GM12878 (cell line): ENCODE data around the gene VPS45. TPM values are rescaled to one million over a fixed set of nuclear protein-coding genes. Genes with fewer than 3 reads are reported as not detected.

Source experiments
- ATAC-seq: fragments of 200-7000 bp; cut with Tn5 transposase; 3 replicates; pipeline ENCODE4 v1.9.1; 2020; ENCODE audit warnings: mild to moderate bottlenecking, moderate library complexity
- BruUV-seq: library from RNA; stranded (reverse); fragments of 400-500 nt; replicated peaks from 2 replicates; lab custom pipeline; 2021; lab: Mats Ljungman, UMichigan
- CTCF ChIA-PET: fragments of 300-600 bp; sonication (Branson Sonifier 250); formaldehyde crosslinking; extraction: SDS; loops from one replicate; lab custom pipeline; 2021; ENCODE audit warnings: inconsistent platforms; lab: Yijun Ruan, JAX
- POLR2A ChIA-PET: fragments of 350-600 bp; formaldehyde crosslinking; extraction: SDS; loops from one replicate; lab custom pipeline; 2021; ENCODE audit warnings: inconsistent platforms; lab: Charles Lee
- RAD21 ChIA-PET: fragments of 300-600 bp; sonication (Branson Sonifier 250); formaldehyde crosslinking; loops from one replicate; lab custom pipeline; 2023; ENCODE audit warnings: antibody characterized with exemption; ENCODE audit not compliant: unreplicated experiment; lab: Charles Lee
- SMC1A ChIA-PET: fragments of 300-600 bp; sonication (Branson Sonifier 250); formaldehyde crosslinking; loops from one replicate; lab custom pipeline; 2023; ENCODE audit not compliant: unreplicated experiment, uncharacterized antibody; lab: Charles Lee
- DNase-seq: peaks from one replicate; pipeline ENCODE4 v3.0.0-alpha.2; 2011; ENCODE audit warnings: low read depth, low spot score
- FAIRE-seq: peaks from 3 replicates; lab custom pipeline; 2011; peaks lifted over from hg19 to GRCh38; lab: Jason Lieb, UNC
- H2AFZ ChIP-seq: 2 replicates; pipeline ENCODE4 v1.6.0; 2011; ENCODE audit warnings: low read depth, low read length, control low read depth; ENCODE audit not compliant: control insufficient read depth
- H3K27ac ChIP-seq: 2 replicates; pipeline ENCODE4 v1.5.1; 2011; ENCODE audit warnings: control low read depth; ENCODE audit not compliant: control insufficient read depth, insufficient read depth
- H3K27me3 ChIP-seq, 2 experiments: replicated peaks in 1 of 2; 2 replicates each; pipeline versions ENCODE4 v1.6.0 to v1.6.1; 2011; ENCODE audit warnings: low read length in 1 of 2; ENCODE audit not compliant: control insufficient read depth in 2 of 2, insufficient read depth in 2 of 2
- H3K36me3 ChIP-seq, 2 experiments: 2 replicates each; pipeline ENCODE4 v1.5.1; 2011; ENCODE audit warnings: low read length in 1 of 2; ENCODE audit not compliant: control insufficient read depth in 2 of 2, insufficient read depth in 2 of 2
- H3K4me1 ChIP-seq: 2 replicates; pipeline ENCODE4 v1.6.1; 2011; ENCODE audit warnings: mild to moderate bottlenecking, low read length, moderate library complexity, mixed read lengths; ENCODE audit not compliant: control insufficient read depth, insufficient read depth
- H3K4me2 ChIP-seq: 2 replicates; pipeline ENCODE4 v1.6.0; 2011; ENCODE audit warnings: control low read depth; ENCODE audit not compliant: control insufficient read depth, insufficient read depth
- H3K4me3 ChIP-seq: fragments of 200-600 bp; sonication (generic); 2 replicates; pipeline ENCODE4 v1.5.1; 2016
- H3K79me2 ChIP-seq: 2 replicates; pipeline ENCODE4 v1.6.0; 2011; ENCODE audit warnings: low read length; ENCODE audit not compliant: control insufficient read depth, insufficient read depth
- H3K9ac ChIP-seq: 2 replicates; pipeline ENCODE4 v1.8.0; 2011; ENCODE audit warnings: low read length, control low read depth, mixed read lengths; ENCODE audit not compliant: control insufficient read depth, insufficient read depth
- H3K9me3 ChIP-seq: replicated peaks from 3 replicates; pipeline ENCODE4 v1.5.1; 2011; ENCODE audit warnings: mild to moderate bottlenecking, low read length; ENCODE audit not compliant: control insufficient read depth, insufficient read depth
- H4K20me1 ChIP-seq: 2 replicates; pipeline ENCODE4 v1.6.0; 2011; ENCODE audit not compliant: control insufficient read depth, insufficient read depth
- ASH2L ChIP-seq: fragments of 300-600, 200-600 bp; sonication (generic); IDR thresholded peaks from 2 replicates; pipeline ENCODE4 v1.6.1; 2017; ENCODE audit warnings: low read depth, mild to moderate bottlenecking, borderline replicate concordance
- HDAC6 ChIP-seq: fragments of 200-600 bp; sonication (generic); IDR thresholded peaks from one replicate; pipeline ENCODE4 v1.8.0; 2017; ENCODE audit warnings: antibody characterized with exemption; ENCODE audit not compliant: unreplicated experiment
- JUND ChIP-seq: IDR thresholded peaks from 2 replicates; pipeline ENCODE4 v1.6.1; 2012; ENCODE audit warnings: low read depth, mild to moderate bottlenecking, low read length, improper control_type of control experiment, moderate library complexity
- SMC3 ChIP-seq: IDR thresholded peaks from 2 replicates; pipeline ENCODE4 v1.6.1; 2011; ENCODE audit warnings: low read length, improper control_type of control experiment, borderline replicate concordance
- ZNF384 ChIP-seq: IDR thresholded peaks from 2 replicates; pipeline ENCODE4 v1.6.1; 2012; ENCODE audit warnings: low read depth, mild to moderate bottlenecking, low read length, improper control_type of control experiment, borderline replicate concordance
- WGBS: methylation state at CpG from one replicate; pipeline ENCODE4 v1.1.6; 2016; ENCODE audit warnings: low lambda C conversion rate; ENCODE audit not compliant: insufficient replicate concordance, insufficient coverage; ENCODE audit errors: missing lambda C conversion rate; 5-methylcytosine and 5-hydroxymethylcytosine counted together
- in situ Hi-C: fragments of 300-500 bp; cut with MboI; formaldehyde crosslinking; loops from 9 replicates; pipeline ENCODE4 v1.14.3; 2018; ENCODE audit warnings: mixed read lengths
- intact Hi-C: fragments of 100-400 bp; cut with micrococcal nuclease; formaldehyde crosslinking; loops from one replicate; pipeline ENCODE4 v1.14.2; 2022; ENCODE audit not compliant: unreplicated experiment
- polyA plus RNA-seq, 11 experiments: library from polyadenylated mRNA; depleted of rRNA in 4 of 11; unstranded in 6 of 11; stranded (reverse) in 5 of 11; fragments of >200 nt; fragmentation: Nextera tagmentation in 4 of 11; fragmentation: Illumina TruSeq in 1 of 11; extraction: Ambion mirVana in 4 of 11; extraction: Trizol in 1 of 11; gene quantifications; 1 replicate in 1 of 11; 2 replicates in 10 of 11; pipeline versions ENCODE4 v1.2.1 to v1.2.3, GENCODE V29; 2011 to 2016; ENCODE audit warnings: inconsistent platforms in 2 of 11, missing spikeins in 2 of 11, low read depth in 1 of 11
- total RNA-seq, 4 experiments: library from RNA; depleted of rRNA in 3 of 4; stranded (reverse); fragments of >200 nt in 3 of 4; fragmentation: Illumina TruSeq in 1 of 4; extraction: Trizol in 1 of 4; gene quantifications; 2 replicates each; pipeline versions ENCODE4 v1.2.1 to v1.2.3, GENCODE V29; 2013 to 2021
- TF ChIP-seq, protein P1 (sequence below): fragments of 450-650 bp; formaldehyde crosslinking; IDR thresholded peaks from 2 replicates; pipeline ENCODE4 v1.4.0; 2020; ENCODE audit warnings: mild to moderate bottlenecking, moderate library complexity
- TF ChIP-seq, protein P2 (sequence below): IDR thresholded peaks from 2 replicates; pipeline ENCODE4 v1.6.1; 2011; ENCODE audit warnings: mild to moderate bottlenecking, low read depth, low read length, moderate library complexity; ENCODE audit not compliant: insufficient replicate concordance

The VPS45 gene
- total and polyA plus RNA-seq, 10 of the 15 experiments (the other 5 are each of a cell fraction or from before 2014, with no cell fraction given), result 24.4 to 48.7 (median 34.5) TPM

DNA sequence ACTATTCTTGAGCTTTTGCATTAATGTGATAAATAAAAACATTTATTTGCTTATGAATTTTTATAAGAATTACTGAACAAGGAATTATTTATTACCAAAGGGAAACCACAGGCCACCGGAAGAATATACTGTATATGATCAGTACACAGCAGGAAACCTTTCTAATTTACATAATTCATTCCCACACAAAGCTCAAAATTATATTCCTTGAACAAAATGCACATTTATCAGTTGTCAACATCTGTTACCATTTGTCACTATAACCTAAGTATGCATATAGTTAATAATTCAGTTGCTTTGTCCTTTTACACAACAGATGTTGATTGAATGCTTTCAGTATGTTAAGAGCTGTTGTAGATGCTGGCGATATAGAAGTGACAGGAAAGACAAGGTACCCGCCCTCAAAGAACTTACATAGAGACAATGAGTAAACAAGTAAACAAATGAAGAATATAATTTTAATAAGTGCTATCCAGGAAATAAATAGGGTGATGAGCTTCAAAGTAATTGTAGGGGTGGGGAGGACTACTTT, 27.2 kb downstream of the VPS45 start (continued):
- TF ChIP-seq, protein P1, sequence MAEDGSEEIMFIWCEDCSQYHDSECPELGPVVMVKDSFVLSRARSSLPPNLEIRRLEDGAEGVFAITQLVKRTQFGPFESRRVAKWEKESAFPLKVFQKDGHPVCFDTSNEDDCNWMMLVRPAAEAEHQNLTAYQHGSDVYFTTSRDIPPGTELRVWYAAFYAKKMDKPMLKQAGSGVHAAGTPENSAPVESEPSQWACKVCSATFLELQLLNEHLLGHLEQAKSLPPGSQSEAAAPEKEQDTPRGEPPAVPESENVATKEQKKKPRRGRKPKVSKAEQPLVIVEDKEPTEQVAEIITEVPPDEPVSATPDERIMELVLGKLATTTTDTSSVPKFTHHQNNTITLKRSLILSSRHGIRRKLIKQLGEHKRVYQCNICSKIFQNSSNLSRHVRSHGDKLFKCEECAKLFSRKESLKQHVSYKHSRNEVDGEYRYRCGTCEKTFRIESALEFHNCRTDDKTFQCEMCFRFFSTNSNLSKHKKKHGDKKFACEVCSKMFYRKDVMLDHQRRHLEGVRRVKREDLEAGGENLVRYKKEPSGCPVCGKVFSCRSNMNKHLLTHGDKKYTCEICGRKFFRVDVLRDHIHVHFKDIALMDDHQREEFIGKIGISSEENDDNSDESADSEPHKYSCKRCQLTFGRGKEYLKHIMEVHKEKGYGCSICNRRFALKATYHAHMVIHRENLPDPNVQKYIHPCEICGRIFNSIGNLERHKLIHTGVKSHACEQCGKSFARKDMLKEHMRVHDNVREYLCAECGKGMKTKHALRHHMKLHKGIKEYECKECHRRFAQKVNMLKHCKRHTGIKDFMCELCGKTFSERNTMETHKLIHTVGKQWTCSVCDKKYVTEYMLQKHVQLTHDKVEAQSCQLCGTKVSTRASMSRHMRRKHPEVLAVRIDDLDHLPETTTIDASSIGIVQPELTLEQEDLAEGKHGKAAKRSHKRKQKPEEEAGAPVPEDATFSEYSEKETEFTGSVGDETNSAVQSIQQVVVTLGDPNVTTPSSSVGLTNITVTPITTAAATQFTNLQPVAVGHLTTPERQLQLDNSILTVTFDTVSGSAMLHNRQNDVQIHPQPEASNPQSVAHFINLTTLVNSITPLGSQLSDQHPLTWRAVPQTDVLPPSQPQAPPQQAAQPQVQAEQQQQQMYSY (CRISPR knock-in tag), result no peak

DNA sequence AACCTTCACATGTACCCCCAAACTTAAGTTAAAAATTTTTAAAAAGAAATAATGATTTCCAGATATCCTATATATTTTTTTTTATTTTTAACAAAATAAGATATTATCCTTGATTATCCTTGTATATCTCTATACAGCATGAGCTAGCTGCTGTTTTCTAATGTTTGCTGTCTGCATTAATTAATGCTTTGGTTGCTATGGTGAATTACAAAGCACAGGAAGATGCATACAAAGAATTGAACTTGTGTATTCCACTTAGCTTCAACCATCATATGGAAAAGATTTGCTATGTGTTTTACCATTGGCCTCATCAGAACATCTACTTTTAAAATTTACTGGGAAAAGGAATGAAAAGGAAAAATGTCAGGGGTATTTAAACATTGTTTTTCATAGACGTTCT, 35.4 kb downstream of the VPS45 start:
- H3K4me2 ChIP-seq, result no peak overlapping the region
- FAIRE-seq, result no peak
- no peaks in the 10 kb centered on the region for H3K9me3 ChIP-seq
- intact Hi-C loops (no loop called here), in situ Hi-C loops (no loop called here)
- H3K27ac ChIP-seq, result no peak overlapping the region
- no peaks in the 10 kb centered on the region for H3K27me3 ChIP-seq
- ChIA-PET RAD21 (no interaction called here), POLR2A (interaction anchor here (0.8 kb wide), 1 partner anchor 60 kb away, joined by 5 read pairs; no protein-coding TSS in a partner anchor), SMC1A (interaction anchor here (0.6 to 1.6 kb wide), 7 partner anchors 8 to 277 kb away, joined by 3 to 5 read pairs (median 3); no protein-coding TSS in a partner anchor), CTCF (interaction anchor here (0.9 to 1.2 kb wide), 2 partner anchors 8 to 56 kb away, joined by 3 read pairs; no protein-coding TSS in a partner anchor)
- no peaks in the 10 kb centered on the region for H3K4me1 ChIP-seq
- no peak overlapping the region for H3K9ac ChIP-seq
- no peaks in the 10 kb centered on the region for H3K79me2 ChIP-seq
- no peaks in the 10 kb centered on the region for H4K20me1 ChIP-seq
- ATAC-seq, result no peak
- no peak for DNase-seq
- no peak overlapping the region for H3K4me3 ChIP-seq
- BruUV-seq, result no TSS peak
- no peak overlapping the region for H2AFZ ChIP-seq
- no peak for TF ChIP-seq ASH2L
- no peak for TF ChIP-seq JUND
- TF ChIP-seq ZNF384, result no peak
- TF ChIP-seq, protein P2, sequence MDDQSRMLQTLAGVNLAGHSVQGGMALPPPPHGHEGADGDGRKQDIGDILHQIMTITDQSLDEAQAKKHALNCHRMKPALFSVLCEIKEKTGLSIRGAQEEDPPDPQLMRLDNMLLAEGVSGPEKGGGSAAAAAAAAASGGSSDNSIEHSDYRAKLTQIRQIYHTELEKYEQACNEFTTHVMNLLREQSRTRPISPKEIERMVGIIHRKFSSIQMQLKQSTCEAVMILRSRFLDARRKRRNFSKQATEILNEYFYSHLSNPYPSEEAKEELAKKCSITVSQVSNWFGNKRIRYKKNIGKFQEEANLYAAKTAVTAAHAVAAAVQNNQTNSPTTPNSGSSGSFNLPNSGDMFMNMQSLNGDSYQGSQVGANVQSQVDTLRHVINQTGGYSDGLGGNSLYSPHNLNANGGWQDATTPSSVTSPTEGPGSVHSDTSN, result no peak
- TF ChIP-seq SMC3, result no peak
- TF ChIP-seq HDAC6, result no peak
- WGBS, result 94% methylated on average over 1 of the region's 1 CpG
- H3K36me3 ChIP-seq, result no peaks in the 10 kb centered on the region; a peak in 1 of 4 replicates
